Stimulated activated CD8-positive, alpha-beta memory T cell treated with anti-CD3 and anti-CD28 coated beads, Interleukin-4, amount 100 ng/mL, for 24 hours (primary cell): Measurements from ENCODE around the gene LZTR1.
"Not testable (repeated sequence)": the region's sequence is repeated elsewhere in the genome, so short reads cannot be mapped to it uniquely, and the experiment has no call there.

Experiments used
- DNase-seq: peaks from one replicate; pipeline ENCODE4 v3.0.0-alpha.2; 2020; ENCODE audit warnings: low read depth

The LZTR1 gene

GRCh38 chr22:20996598-20997535, 14.8 kb downstream of the LZTR1 start:
- DNase-seq: no peak

- no peak for DNase-seq
Measured at GRCh38 chr22:20997536-20998257, 15.6 kb downstream of the LZTR1 start.

GRCh38 chr22:20998411-20999336, 16.6 kb downstream of the LZTR1 start:
- DNase-seq: no peak

- DNase-seq: no peak
Measured at GRCh38 chr22:20999350-21000206, 17.5 kb downstream of the LZTR1 start.

DNA sequence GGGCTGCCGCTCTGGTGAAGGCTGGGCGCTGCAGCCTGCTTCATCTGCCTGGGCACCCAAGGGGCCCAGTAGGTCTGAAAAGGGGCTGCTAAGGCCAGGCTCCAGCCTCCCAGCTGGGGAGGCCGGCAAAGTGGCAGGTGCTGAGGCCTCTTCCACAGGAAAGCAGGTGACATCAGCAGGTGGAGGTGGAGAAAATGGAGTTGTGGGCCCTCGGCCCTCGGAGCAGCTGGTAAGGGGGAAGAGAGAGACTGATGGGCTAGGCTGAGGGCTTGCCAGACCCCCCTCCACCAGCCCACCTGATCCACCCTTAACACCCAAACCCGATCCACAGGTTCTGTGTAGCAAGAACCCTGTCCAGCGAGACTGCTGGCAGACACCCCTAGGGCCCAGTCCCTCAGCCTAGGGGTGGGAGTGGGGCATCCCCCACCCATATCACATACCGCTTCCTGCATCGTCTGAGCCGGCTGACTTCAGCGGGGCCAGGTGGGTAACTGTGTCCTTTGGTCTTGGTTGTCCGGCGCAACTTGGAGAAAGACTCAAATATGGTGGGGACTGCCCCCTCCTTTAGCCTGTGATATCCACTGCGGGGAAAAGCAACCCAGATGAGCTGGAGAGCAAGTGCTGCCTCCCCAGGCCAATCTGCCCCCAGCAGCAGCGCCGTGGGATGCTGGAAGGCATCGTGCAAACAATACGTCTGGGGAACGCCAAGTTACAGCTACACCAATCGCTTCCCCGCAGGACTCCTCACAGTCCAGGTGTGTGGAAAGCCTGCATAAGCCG, 18.3 kb downstream of the LZTR1 start:
- DNase-seq: no peak

- DNase-seq: no peak
Measured at GRCh38 chr22:21000987-21001600, 19.0 kb downstream of the LZTR1 start.

- DNase-seq: peak; percentile 96
Measured at GRCh38 chr22:21001601-21002325, 19.7 kb downstream of the LZTR1 start, which contains the start of gene THAP7. TSS of gene THAP7 (minus strand) at chr22:21002118. CDS start at chr22:21001911, 207 bp downstream.

GRCh38 chr22:21003782-21004181, 21.7 kb downstream of the LZTR1 start:
- no peak for DNase-seq

- DNase-seq: not testable (repeated sequence)
Measured at GRCh38 chr22:21009208-21009607, 27.1 kb downstream of the LZTR1 start.

- DNase-seq: no peak
Measured at GRCh38 chr22:21009638-21010425, 27.7 kb downstream of the LZTR1 start.

DNA sequence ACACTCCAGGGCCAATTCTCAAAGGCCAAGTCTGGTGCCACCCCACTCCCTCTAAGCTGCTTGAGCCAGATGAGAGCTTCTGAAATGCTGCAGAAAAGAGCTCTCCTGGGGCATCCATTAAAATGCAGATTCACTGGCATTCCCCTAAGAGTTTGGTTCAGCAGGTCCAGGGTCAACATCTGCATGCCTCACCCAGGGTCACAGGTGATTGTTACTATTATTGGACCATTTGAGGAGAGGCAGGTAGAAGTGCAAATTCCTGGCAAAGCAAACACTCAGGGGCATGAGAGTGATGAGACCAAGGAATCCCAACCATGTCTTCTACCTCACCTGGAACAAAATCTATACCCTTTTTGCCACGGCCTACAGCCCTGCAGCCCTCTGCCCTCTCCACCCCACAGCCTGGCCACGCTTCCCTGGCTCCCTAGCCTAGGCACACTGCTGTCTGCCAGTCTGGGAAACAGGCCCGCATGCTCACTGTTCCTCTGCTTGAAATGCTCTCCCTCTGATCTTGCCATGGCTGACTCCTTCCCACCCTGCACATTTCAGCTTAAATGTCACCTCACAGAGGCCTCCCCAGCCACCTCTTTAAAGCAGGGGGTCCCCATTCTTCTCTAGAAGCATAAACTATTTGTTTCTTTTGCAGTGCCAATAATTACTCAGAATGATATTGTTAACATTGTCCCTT, 28.5 kb downstream of the LZTR1 start:
- no peak for DNase-seq

DNA sequence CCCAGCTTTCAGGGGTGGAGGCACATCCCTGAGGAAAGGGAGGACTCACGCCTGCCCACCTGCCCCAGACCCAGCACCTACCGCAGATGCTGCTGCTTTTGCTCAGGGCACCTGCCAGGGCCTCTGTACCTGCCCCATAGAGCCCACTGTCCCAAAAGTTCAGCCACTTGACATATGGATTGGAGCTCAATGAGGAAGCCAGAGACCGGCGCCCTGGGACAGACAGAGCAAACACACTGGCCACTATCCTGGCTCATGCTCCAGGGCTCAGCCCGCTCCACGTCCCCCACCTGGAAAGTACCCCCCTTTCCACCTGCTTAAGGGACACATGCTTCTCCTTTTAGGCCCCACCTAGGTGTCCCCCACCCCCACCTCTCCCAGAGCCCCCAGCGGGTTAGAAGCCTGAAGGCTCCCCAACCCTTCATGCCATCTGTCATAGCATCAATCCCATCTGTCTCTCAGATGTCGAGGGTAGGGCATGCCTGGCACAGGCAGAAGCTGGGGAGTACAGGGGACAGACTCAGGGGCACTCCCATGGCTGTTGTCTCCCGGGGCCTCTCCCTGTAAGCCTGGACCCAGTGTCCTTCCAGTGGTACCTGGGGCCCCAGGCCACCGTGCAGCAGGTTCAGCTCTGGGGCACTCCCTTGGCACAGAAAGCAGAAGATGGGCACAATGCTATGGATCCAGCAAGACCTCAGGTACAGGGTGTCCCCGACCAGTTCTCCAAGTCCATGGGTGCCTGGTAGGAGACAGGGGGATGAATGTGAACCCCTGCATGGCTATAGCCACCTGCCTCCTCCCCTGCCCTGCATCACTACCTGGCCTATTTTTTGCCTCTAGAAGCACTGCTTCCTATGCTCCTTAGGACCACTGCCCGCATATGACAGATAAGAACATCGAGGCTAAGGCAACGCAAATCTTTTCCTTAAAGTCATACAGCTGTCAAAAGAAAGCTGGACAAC, 30.6 kb downstream of the LZTR1 start:
- no peak for DNase-seq

GRCh38 chr22:21013657-21014201, 31.6 kb downstream of the LZTR1 start:
- no peak for DNase-seq

GRCh38 chr22:21014202-21014725, 32.2 kb downstream of the LZTR1 start:
- DNase-seq: peak; percentile 88

GRCh38 chr22:21014726-21015465, 32.8 kb downstream of the LZTR1 start, which contains the start of gene P2RX6:
TSS of gene P2RX6 (plus strand) at chr22:21015165. CDS start at chr22:21015175, 10 bp downstream.
- no peak for DNase-seq
